Epithelial cell of esophagus (primary cell): ENCODE results near the gene RAP2C.
A peak's percentile ranks its signal among the peaks of the same experiment; 100 is the strongest.

Experiments
- DNase-seq: peaks from one replicate; pipeline ENCODE4 v3.0.0; 2010; ENCODE audit warnings: low read depth
- H3K4me3 ChIP-seq: 2 replicates; pipeline ENCODE4 v1.5.1; 2011; ENCODE audit warnings: mild to moderate bottlenecking, low read length, control low read depth
- CTCF ChIP-seq: IDR thresholded peaks from 2 replicates; pipeline ENCODE4 v1.5.1; 2011; ENCODE audit warnings: low read depth, mild to moderate bottlenecking, low read length, control low read depth, inconsistent platforms; ENCODE audit not compliant: insufficient read depth; ENCODE audit errors: missing control alignments

RAP2C gene

GRCh38 chrX:132235488-132235887 lies 16.2 kb upstream of the RAP2C start:
- no peak for TF ChIP-seq CTCF
- H3K4me3 ChIP-seq: no peak overlapping the region
- no peak for DNase-seq

GRCh38 chrX:132231587-132231986 lies 12.3 kb upstream of the RAP2C start:
- no peak overlapping the region for H3K4me3 ChIP-seq
- no peak for DNase-seq
- no peak for TF ChIP-seq CTCF

- no peak overlapping the region for H3K4me3 ChIP-seq
- TF ChIP-seq CTCF: no peak
- DNase-seq: peak; percentile 64
Observed at GRCh38 chrX:132227383-132228112, 8.3 kb upstream of the RAP2C start.

GRCh38 chrX:132226169-132226568 lies 6.9 kb upstream of the RAP2C start:
- no peak for DNase-seq
- peak; percentile 40 for TF ChIP-seq CTCF
- no peak overlapping the region for H3K4me3 ChIP-seq

GRCh38 chrX:132218100-132218812 lies 991 bp downstream of the RAP2C start:
- peak; percentile 88 for DNase-seq
- no peak for TF ChIP-seq CTCF
- peak overlapping the region; percentile 67 for H3K4me3 ChIP-seq

GRCh38 chrX:132217203-132218073 lies 1.8 kb downstream of the RAP2C start:
- TF ChIP-seq CTCF: no peak
- peak overlapping the region; percentile 67 for H3K4me3 ChIP-seq
- peak; percentile 81 for DNase-seq
